Heart left ventricle (tissue), 13 donors: Measurements from ENCODE around the gene TMED8.

ENCODE experiments used
- CTCF ChIP-seq, 12 donors: fragments of 200-600 bp; sonication (generic) in 4 of 12; IDR thresholded peaks; one replicate each; pipeline versions ENCODE4 v1.5.0 to v1.8.0; 2018 to 2022; ENCODE audit warnings: antibody characterized with exemption in 12 of 12, mild to moderate bottlenecking in 5 of 12
- POLR2A ChIP-seq, 2 donors: fragments of 450-650 bp; IDR thresholded peaks; one replicate each; pipeline ENCODE4 v1.6.1; 2017; ENCODE audit warnings: antibody characterized with exemption in 2 of 2, mild to moderate bottlenecking in 2 of 2, moderate library complexity in 2 of 2
- donor health status: ischemic (EF 13 %, LVEDD 7.1; RV severe dilation, severe dysfunction).
- donor health status: DM: no; HTN: yes; CAD: no.
- donor health status: DM: no; HTN: no; CAD: no.
- donor health status: ischemic (EF 25% LVEDD 6.9; RV normal size, moderate dysfunction).
- donor health status: ischemic (EF 25% LVEDD 5.7; RV mildly dilated, moderate dysfunction).
- donor health status: ischemic (EF 35%, LVEDD 5.7; RV mildly dilated, moderate dysfunction).
- donor health status: nonischemic (EF 11% LVEDD 7.7; RV severe dilation, severe dysfunction).
- donor health status: DM: yes; HTN: yes; CAD: no.
- donor health status: PGD.
- donor health status: ischemic (EF 29% LVEDD 5.4; RV normal size, mild dysfunction).
- donor health status: nonischemic (EF 23%, LVEDD 6.1; RV moderate dilation, normal function).

GRCh38 chr14:77324289-77324688 is 52.6 kb downstream of the TMED8 start:
- no peak for TF ChIP-seq CTCF (IDR thresholded peaks at IDR 0.05)
- no peak for TF ChIP-seq POLR2A (IDR thresholded peaks at IDR 0.05)
